SK-N-SH (cell line): ENCODE data around the gene CHAT. TPM values are rescaled to one million over a fixed set of nuclear protein-coding genes. Genes with fewer than 3 reads are reported as not detected.

ENCODE experiments used
- CTCF ChIA-PET: fragments of 300-600, 350-600 bp; formaldehyde crosslinking; extraction: SDS; loops from one replicate; lab custom pipeline; 2021; lab: Yijun Ruan, JAX
- POLR2A ChIA-PET: fragments of 350-600 bp; sonication (Branson Sonifier 250); formaldehyde crosslinking; extraction: SDS; loops from one replicate; lab custom pipeline; 2020; ENCODE audit warnings: antibody characterized with exemption, inconsistent platforms; lab: Yijun Ruan, JAX
- DNase-seq: peaks from one replicate; pipeline ENCODE4 v3.0.0; 2012
- H2AFZ ChIP-seq: fragments of 200-600 bp; sonication (generic); 2 replicates; pipeline ENCODE4 v1.8.1; 2016; ENCODE audit warnings: antibody characterized with exemption, mild to moderate bottlenecking, low read depth
- H3F3A ChIP-seq: fragments of 200-600 bp; sonication (generic); replicated peaks from 2 replicates; pipeline ENCODE3; 2016; ENCODE audit warnings: antibody characterized with exemption, mild to moderate bottlenecking; ENCODE audit not compliant: insufficient read depth
- H3K27ac ChIP-seq, 2 experiments: fragments of 200-500 bp in 1 of 2; fragments of 200-600 bp in 1 of 2; sonication (Bioruptor generic) in 1 of 2; sonication (generic), shearing (Covaris generic) in 1 of 2; 2 replicates each; pipeline versions ENCODE4 v1.5.1 to v1.6.1; 2014 to 2016; ENCODE audit warnings: low read depth in 2 of 2, inconsistent platforms in 1 of 2, low read length in 1 of 2, mild to moderate bottlenecking in 1 of 2, mixed read lengths in 1 of 2
- H3K27me3 ChIP-seq: fragments of 200-600 bp; sonication (generic), shearing (Covaris generic); 2 replicates; pipeline ENCODE4 v1.6.1; 2016; ENCODE audit warnings: mixed run types; ENCODE audit not compliant: insufficient read depth
- H3K36me3 ChIP-seq, 2 experiments: fragments of 200-500 bp in 1 of 2; fragments of 200-600 bp in 1 of 2; sonication (Bioruptor generic) in 1 of 2; sonication (generic) in 1 of 2; replicated peaks in 1 of 2; 2 replicates each; pipeline versions ENCODE3 to v1.5.1; 2014 to 2016; ENCODE audit warnings: low read length in 1 of 2, mild to moderate bottlenecking in 1 of 2; ENCODE audit not compliant: insufficient read depth in 2 of 2, control insufficient read depth in 1 of 2
- H3K4me1 ChIP-seq, 2 experiments: fragments of 200-500 bp in 1 of 2; fragments of 200-600 bp in 1 of 2; sonication (Bioruptor generic) in 1 of 2; sonication (generic), shearing (Covaris generic) in 1 of 2; 2 replicates each; pipeline versions ENCODE4 v1.5.1 to v1.6.1; 2014 to 2016; ENCODE audit warnings: low read depth in 1 of 2, low read length in 1 of 2, mixed run types in 1 of 2; ENCODE audit not compliant: insufficient read depth in 2 of 2, control insufficient read depth in 1 of 2
- H3K4me2 ChIP-seq: fragments of 200-600 bp; sonication (generic), shearing (Covaris generic); 2 replicates; pipeline ENCODE4 v1.6.1; 2017; ENCODE audit warnings: mixed run types
- H3K4me3 ChIP-seq, 2 experiments: fragments of 200-500 bp in 1 of 2; fragments of 200-600 bp in 1 of 2; sonication (Bioruptor generic) in 1 of 2; sonication (generic), shearing (Covaris generic) in 1 of 2; 2 replicates each; pipeline versions ENCODE4 v1.5.1 to v1.8.1; 2014 to 2016; ENCODE audit warnings: low read depth in 2 of 2, inconsistent platforms in 1 of 2, low read length in 1 of 2, mild to moderate bottlenecking in 1 of 2, mixed read lengths in 1 of 2, moderate library complexity in 1 of 2
- H3K79me2 ChIP-seq: fragments of 200-600 bp; sonication (generic); 2 replicates; pipeline ENCODE4 v1.8.1; 2017; ENCODE audit warnings: mild to moderate bottlenecking; ENCODE audit not compliant: insufficient read depth
- H3K9ac ChIP-seq: fragments of 200-600 bp; sonication (generic); 2 replicates; pipeline ENCODE4 v1.6.1; 2017; ENCODE audit warnings: mixed run types
- H3K9me2 ChIP-seq: fragments of 200-600 bp; sonication (generic); 2 replicates; pipeline ENCODE4 v1.6.1; 2017; ENCODE audit warnings: mixed run types
- H3K9me3 ChIP-seq: fragments of 200-600 bp; sonication (generic); 2 replicates; pipeline ENCODE4 v1.6.1; 2017; ENCODE audit warnings: mixed run types, mild to moderate bottlenecking, moderate library complexity
- H4K20me1 ChIP-seq: fragments of 200-600 bp; sonication (generic); 2 replicates; pipeline ENCODE4 v1.6.1; 2017; ENCODE audit warnings: mild to moderate bottlenecking, mixed run types; ENCODE audit not compliant: insufficient read depth
- CHD2 ChIP-seq: fragments of 150-350 bp; IDR thresholded peaks from 2 replicates; pipeline ENCODE4 v1.6.1; 2018; ENCODE audit warnings: low read length; ENCODE audit not compliant: partially characterized antibody
- EP300 ChIP-seq, 2 experiments: IDR thresholded peaks; 2 replicates each; pipeline versions ENCODE4 v1.4.0 to v1.6.1; 2012; ENCODE audit warnings: borderline replicate concordance in 1 of 2, low read depth in 1 of 2, low read length in 1 of 2
- EZH2phosphoT487 ChIP-seq: fragments of 200-600 bp; sonication (generic); IDR thresholded peaks from 2 replicates; pipeline ENCODE4 v1.6.1; 2017; ENCODE audit warnings: low read depth, mixed run types, mild to moderate bottlenecking, antibody characterized with exemption, moderate library complexity, borderline replicate concordance
- FOXJ3 ChIP-seq: sonication (generic); formaldehyde crosslinking; IDR thresholded peaks from 2 replicates; pipeline ENCODE4 v1.5.1; 2020; ENCODE audit warnings: mild to moderate bottlenecking, missing genetic modification reagents
- GATA2 ChIP-seq: sonication (generic); formaldehyde crosslinking; IDR thresholded peaks from 2 replicates; pipeline ENCODE4 v1.5.0; 2020; ENCODE audit warnings: mild to moderate bottlenecking, missing genetic modification reagents
- MEF2A ChIP-seq: IDR thresholded peaks from 2 replicates; pipeline ENCODE4 v1.4.0; 2012; ENCODE audit warnings: low read depth, borderline replicate concordance
- MXI1 ChIP-seq: IDR thresholded peaks from 2 replicates; pipeline ENCODE4 v1.6.1; 2012; ENCODE audit warnings: mild to moderate bottlenecking, low read depth, low read length, improper control_type of control experiment
- NRF1 ChIP-seq: IDR thresholded peaks from 2 replicates; pipeline ENCODE4 v1.6.1; 2012; ENCODE audit warnings: low read depth, mild to moderate bottlenecking, low read length
- RXRA ChIP-seq: IDR thresholded peaks from 2 replicates; pipeline ENCODE4 v1.4.0; 2012; ENCODE audit warnings: low read depth, mild to moderate bottlenecking, borderline replicate concordance
- TAF1 ChIP-seq: IDR thresholded peaks from 2 replicates; pipeline ENCODE4 v1.6.1; 2012; ENCODE audit warnings: low read depth, mild to moderate bottlenecking, low read length, moderate library complexity, borderline replicate concordance
- TCF12 ChIP-seq: IDR thresholded peaks from 2 replicates; pipeline ENCODE4 v1.4.0; 2012
- WGBS: methylation state at CpG from one replicate; pipeline ENCODE4 v1.1.6; 2017; ENCODE audit warnings: low lambda C conversion rate; 5-methylcytosine and 5-hydroxymethylcytosine counted together
- polyA plus RNA-seq, 3 experiments: library from polyadenylated mRNA; depleted of rRNA; stranded (reverse); fragments of >200 nt; gene quantifications; 2 replicates each; pipeline ENCODE4 v1.2.3, GENCODE V29; 2012
- TF ChIP-seq, protein P1 (sequence below): IDR thresholded peaks from 2 replicates; pipeline ENCODE4 v1.4.0; 2012; ENCODE audit warnings: low read depth, borderline replicate concordance
- TF ChIP-seq, protein P2 (sequence below): IDR thresholded peaks from 2 replicates; pipeline ENCODE4 v1.6.1; 2012; ENCODE audit warnings: mild to moderate bottlenecking, low read depth, low read length, moderate library complexity
- TF ChIP-seq, protein P3 (sequence below): IDR thresholded peaks from 2 replicates; pipeline ENCODE4; 2012
- TF ChIP-seq, protein P4 (sequence below): IDR thresholded peaks from 2 replicates; pipeline ENCODE4 v1.4.0; 2012; ENCODE audit warnings: low read depth, borderline replicate concordance
- TF ChIP-seq, protein P5 (sequence below): fragments of 200-600 bp; sonication (generic); IDR thresholded peaks from 2 replicates; pipeline ENCODE4 v1.6.1; 2017; ENCODE audit warnings: antibody characterized with exemption, mild to moderate bottlenecking, moderate library complexity

The CHAT gene
- polyA plus RNA-seq, 1 of the 3 experiments (the other 2 are of a cell fraction), result not detected

DNA sequence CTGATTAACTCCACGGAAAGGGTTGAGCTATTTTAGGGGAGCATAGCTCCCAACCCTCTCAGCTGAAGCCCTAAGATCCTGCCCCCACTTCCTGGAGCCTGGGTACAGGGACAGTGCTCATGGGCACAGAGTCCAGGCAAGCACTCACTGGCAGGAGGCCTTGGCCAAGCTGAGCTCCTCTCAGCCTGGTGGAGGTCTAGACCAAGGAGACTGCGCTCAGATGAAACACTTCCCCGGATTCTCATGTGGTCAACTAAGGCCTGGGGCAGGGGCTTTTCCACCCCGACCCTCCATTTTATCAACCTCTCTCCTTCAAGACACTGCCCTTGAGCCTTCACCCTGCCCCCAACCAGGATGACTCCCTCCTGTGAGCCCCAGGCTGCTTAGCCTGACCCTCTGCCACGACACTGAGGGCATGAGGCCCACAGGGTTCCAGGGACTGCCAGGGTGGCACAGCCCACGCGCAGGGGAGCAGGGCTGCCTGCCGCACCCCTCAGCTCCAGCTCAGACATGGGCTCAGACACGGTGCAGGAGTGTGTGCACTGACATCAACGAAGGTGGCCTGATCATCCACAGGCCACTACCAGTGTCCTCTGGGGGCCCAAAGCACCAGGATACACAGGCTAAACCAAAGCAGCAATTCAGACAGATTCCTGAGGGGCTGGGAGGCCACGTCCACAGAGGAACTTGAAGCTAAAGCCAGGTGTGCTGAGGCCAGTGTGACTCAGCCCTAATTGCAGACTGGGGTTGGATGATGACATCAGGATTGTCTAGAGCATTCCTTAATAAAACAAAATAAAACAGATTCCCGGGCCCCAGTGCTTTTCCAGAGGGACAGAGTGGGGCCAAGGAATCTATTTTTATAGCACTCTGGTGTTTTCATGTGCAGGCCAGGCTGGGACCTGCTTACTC lies 18.8 kb downstream of the CHAT start (continued):
- TF ChIP-seq, protein P1, sequence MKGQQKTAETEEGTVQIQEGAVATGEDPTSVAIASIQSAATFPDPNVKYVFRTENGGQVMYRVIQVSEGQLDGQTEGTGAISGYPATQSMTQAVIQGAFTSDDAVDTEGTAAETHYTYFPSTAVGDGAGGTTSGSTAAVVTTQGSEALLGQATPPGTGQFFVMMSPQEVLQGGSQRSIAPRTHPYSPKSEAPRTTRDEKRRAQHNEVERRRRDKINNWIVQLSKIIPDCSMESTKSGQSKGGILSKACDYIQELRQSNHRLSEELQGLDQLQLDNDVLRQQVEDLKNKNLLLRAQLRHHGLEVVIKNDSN, result no peak
- TF ChIP-seq, all 33 proteins: peak for 0

DNA sequence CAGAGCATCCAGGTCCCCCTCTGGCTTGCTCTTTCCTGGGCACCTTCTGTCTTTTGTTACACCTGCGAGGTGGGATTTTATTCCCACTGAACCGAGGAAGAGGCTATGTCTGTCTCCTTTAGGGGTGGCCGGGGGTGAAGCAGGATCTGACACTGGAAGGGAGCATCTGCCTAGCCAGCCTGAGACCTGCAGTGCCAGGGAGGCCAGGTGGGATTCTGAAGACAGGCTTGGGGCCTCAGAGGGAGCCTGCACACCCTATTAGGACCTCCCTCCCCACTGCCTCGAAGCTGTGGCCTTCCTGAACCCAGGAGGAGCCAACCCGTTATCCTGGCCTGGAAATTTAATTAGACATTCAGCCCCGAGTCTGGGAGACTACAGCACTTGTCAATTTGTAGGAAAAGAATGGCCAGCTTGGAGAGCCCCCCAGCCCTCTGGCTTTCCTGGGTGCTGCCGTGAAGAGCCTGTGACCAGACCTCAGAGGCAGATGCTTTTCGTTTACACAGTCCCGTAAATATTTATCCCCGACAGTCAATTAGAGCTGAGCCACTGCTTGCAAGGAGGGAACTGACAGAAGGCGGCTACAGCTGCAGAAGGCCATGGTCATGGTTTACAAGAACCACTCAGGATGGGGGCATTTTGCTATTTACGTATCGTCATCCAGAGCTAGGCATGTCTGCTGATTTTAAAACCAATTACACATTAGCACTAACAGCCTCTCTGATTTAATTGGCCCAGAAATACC lies 19.7 kb downstream of the CHAT start:
- Histone ChIP-seq H3K79me2 (no peaks in the 10 kb centered on the region), H3K27ac (peak overlapping the region in 1 of 2 experiments; percentile 78; a peak in 2 of 4 replicates), H3K9me3 (no peaks in the 10 kb centered on the region), H3K27me3 (no peaks in the 10 kb centered on the region; the same call in 1 of the 2 replicates), H3K4me1 (peaks cover 0 to 34% of the 10 kb centered on the region in 2 experiments; a peak in 2 of 4 replicates), H3F3A (no peaks in the 10 kb centered on the region), H3K4me2 (no peak overlapping the region), H3K9ac (no peak overlapping the region), H3K36me3 (no peaks in the 10 kb centered on the region), H3K9me2 (no peaks in the 10 kb centered on the region), H4K20me1 (no peaks in the 10 kb centered on the region), H2AFZ (no peak overlapping the region), H3K4me3 (no peak overlapping the region; a peak in 1 of 4 replicates)
- TF ChIP-seq NRF1 (no peak), MXI1 (no peak), MEF2A (no peak), TAF1 (no peak), RXRA (no peak), TCF12 (no peak), GATA2 (CRISPR knock-in tag) (0 out of 2 replicates have a peak, but pooled peaks have one; percentile 11), CHD2 (no peak), EP300 (IDR thresholded peaks at IDR 0.05; ENCODE audit: borderline replicate concordance in 1 of 2, low read depth in 1 of 2, low read length in 1 of 2) (peak in 1 of 2 experiments; percentile 23; a peak in 1 of 4 replicates), EZH2phosphoT487 (no peak), FOXJ3 (CRISPR knock-in tag) (peak; percentile 53; the same call in 1 of the 2 replicates)
- TF ChIP-seq, protein P2, sequence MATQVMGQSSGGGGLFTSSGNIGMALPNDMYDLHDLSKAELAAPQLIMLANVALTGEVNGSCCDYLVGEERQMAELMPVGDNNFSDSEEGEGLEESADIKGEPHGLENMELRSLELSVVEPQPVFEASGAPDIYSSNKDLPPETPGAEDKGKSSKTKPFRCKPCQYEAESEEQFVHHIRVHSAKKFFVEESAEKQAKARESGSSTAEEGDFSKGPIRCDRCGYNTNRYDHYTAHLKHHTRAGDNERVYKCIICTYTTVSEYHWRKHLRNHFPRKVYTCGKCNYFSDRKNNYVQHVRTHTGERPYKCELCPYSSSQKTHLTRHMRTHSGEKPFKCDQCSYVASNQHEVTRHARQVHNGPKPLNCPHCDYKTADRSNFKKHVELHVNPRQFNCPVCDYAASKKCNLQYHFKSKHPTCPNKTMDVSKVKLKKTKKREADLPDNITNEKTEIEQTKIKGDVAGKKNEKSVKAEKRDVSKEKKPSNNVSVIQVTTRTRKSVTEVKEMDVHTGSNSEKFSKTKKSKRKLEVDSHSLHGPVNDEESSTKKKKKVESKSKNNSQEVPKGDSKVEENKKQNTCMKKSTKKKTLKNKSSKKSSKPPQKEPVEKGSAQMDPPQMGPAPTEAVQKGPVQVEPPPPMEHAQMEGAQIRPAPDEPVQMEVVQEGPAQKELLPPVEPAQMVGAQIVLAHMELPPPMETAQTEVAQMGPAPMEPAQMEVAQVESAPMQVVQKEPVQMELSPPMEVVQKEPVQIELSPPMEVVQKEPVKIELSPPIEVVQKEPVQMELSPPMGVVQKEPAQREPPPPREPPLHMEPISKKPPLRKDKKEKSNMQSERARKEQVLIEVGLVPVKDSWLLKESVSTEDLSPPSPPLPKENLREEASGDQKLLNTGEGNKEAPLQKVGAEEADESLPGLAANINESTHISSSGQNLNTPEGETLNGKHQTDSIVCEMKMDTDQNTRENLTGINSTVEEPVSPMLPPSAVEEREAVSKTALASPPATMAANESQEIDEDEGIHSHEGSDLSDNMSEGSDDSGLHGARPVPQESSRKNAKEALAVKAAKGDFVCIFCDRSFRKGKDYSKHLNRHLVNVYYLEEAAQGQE, result no peak
- TF ChIP-seq, protein P3, sequence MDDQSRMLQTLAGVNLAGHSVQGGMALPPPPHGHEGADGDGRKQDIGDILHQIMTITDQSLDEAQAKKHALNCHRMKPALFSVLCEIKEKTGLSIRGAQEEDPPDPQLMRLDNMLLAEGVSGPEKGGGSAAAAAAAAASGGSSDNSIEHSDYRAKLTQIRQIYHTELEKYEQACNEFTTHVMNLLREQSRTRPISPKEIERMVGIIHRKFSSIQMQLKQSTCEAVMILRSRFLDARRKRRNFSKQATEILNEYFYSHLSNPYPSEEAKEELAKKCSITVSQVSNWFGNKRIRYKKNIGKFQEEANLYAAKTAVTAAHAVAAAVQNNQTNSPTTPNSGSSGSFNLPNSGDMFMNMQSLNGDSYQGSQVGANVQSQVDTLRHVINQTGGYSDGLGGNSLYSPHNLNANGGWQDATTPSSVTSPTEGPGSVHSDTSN, result no peak
- TF ChIP-seq, protein P4, sequence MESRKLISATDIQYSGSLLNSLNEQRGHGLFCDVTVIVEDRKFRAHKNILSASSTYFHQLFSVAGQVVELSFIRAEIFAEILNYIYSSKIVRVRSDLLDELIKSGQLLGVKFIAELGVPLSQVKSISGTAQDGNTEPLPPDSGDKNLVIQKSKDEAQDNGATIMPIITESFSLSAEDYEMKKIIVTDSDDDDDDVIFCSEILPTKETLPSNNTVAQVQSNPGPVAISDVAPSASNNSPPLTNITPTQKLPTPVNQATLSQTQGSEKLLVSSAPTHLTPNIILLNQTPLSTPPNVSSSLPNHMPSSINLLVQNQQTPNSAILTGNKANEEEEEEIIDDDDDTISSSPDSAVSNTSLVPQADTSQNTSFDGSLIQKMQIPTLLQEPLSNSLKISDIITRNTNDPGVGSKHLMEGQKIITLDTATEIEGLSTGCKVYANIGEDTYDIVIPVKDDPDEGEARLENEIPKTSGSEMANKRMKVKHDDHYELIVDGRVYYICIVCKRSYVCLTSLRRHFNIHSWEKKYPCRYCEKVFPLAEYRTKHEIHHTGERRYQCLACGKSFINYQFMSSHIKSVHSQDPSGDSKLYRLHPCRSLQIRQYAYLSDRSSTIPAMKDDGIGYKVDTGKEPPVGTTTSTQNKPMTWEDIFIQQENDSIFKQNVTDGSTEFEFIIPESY, result no peak
- TF ChIP-seq, protein P5, sequence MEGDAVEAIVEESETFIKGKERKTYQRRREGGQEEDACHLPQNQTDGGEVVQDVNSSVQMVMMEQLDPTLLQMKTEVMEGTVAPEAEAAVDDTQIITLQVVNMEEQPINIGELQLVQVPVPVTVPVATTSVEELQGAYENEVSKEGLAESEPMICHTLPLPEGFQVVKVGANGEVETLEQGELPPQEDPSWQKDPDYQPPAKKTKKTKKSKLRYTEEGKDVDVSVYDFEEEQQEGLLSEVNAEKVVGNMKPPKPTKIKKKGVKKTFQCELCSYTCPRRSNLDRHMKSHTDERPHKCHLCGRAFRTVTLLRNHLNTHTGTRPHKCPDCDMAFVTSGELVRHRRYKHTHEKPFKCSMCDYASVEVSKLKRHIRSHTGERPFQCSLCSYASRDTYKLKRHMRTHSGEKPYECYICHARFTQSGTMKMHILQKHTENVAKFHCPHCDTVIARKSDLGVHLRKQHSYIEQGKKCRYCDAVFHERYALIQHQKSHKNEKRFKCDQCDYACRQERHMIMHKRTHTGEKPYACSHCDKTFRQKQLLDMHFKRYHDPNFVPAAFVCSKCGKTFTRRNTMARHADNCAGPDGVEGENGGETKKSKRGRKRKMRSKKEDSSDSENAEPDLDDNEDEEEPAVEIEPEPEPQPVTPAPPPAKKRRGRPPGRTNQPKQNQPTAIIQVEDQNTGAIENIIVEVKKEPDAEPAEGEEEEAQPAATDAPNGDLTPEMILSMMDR, result no peak
- ChIA-PET CTCF (interaction anchor here (0.9 to 1.0 kb wide), 3 partner anchors 11 to 27 kb away, joined by 3 read pairs; no protein-coding TSS in a partner anchor), POLR2A (no interaction called here)
- 37% methylated on average over 10 of the region's 13 CpGs for WGBS
- peak; percentile 61 for DNase-seq
